ENCODE data around the gene STRA6. TPM values are rescaled to one million over a fixed set of nuclear protein-coding genes. Genes with fewer than 3 reads are reported as not detected.

Gene STRA6
- total RNA-seq, 8 experiments from 2014 or later, result 1.7 to 53.9 (median 14.3) TPM

GRCh38 chr15:74222240-74223119 is 19.9 kb upstream of the STRA6 start:
- in situ Hi-C loops (cut with MboI; ENCODE audit: low pct_unique_long_range_greater_than_20kb in 2 of 9, low sequenced_read_pairs in 9 of 9, unreplicated experiment in 9 of 9), result no loop called here
- ATAC-seq (replicated peaks in 6 of 8), result peak in 6 of 8 experiments; percentile 22 to 45 (median 38)
- Histone ChIP-seq H3K4me3 (no peak overlapping the region), H3K4me1 (replicated peaks in 1 of 2) (peaks cover 61 to 65% of the 10 kb centered on the region in 2 donors), H3K27ac (peak overlapping the region; percentile 89 to 94)
- 10 to 89% (median 27%) methylated on average over 1 to 10 of the region's 25 CpGs for WGBS, 10 experiments

GRCh38 chr15:74221399-74222239 is 19.0 kb upstream of the STRA6 start:
- Histone ChIP-seq H3K27ac (peak overlapping the region; percentile 89 to 94), H3K4me3 (no peak overlapping the region), H3K4me1 (replicated peaks in 1 of 2) (peaks cover 61 to 65% of the 10 kb centered on the region in 2 donors)
- in situ Hi-C loops (cut with MboI; ENCODE audit: low pct_unique_long_range_greater_than_20kb in 2 of 9, low sequenced_read_pairs in 9 of 9, unreplicated experiment in 9 of 9), result no loop called here
- 0 to 33% (median 20%) methylated on average over 1 to 2 of the region's 12 CpGs; no CpG with 5 or more reads in 5 of the 10 experiments for WGBS, 10 experiments
- ATAC-seq (replicated peaks in 6 of 8), result peak in 5 of 8 experiments; percentile 3 to 47 (median 17)

GRCh38 chr15:74220475-74221248 is 18.1 kb upstream of the STRA6 start:
- Histone ChIP-seq H3K4me1 (replicated peaks in 1 of 2) (peaks cover 66 to 70% of the 10 kb centered on the region in 2 donors), H3K4me3 (no peak overlapping the region), H3K27ac (peak overlapping the region; percentile 89 to 94)
- ATAC-seq (replicated peaks in 6 of 8), result peak in 2 of 8 experiments; percentile 5 to 17
- in situ Hi-C loops (cut with MboI; ENCODE audit: low pct_unique_long_range_greater_than_20kb in 2 of 9, low sequenced_read_pairs in 9 of 9, unreplicated experiment in 9 of 9), result no loop called here
- WGBS, 10 experiments, result 4 to 90% (median 20%) methylated on average over 2 to 7 of the region's 11 CpGs; no CpG with 5 or more reads in 3 of the 10 experiments

- H3K4me1 ChIP-seq (replicated peaks in 1 of 2), result peaks cover 67 to 70% of the 10 kb centered on the region in 2 donors
- in situ Hi-C loops (cut with MboI; ENCODE audit: low pct_unique_long_range_greater_than_20kb in 2 of 9, low sequenced_read_pairs in 9 of 9, unreplicated experiment in 9 of 9), result no loop called here
- 73 to 100% (median 80%) methylated on average over 1 to 7 of the region's 16 CpGs; no CpG with 5 or more reads in 5 of the 10 experiments for WGBS, 10 experiments
- no peak overlapping the region for H3K27ac ChIP-seq
- no peak for ATAC-seq (replicated peaks in 6 of 8)
- no peak overlapping the region for H3K4me3 ChIP-seq
These were observed 15.6 kb upstream of the STRA6 start for GRCh38 chr15:74217907-74218885.

GRCh38 chr15:74216949-74217348 is 14.4 kb upstream of the STRA6 start:
- WGBS, 10 experiments, result 0 to 100% (median 94%) methylated on average over 1 to 3 of the region's 3 CpGs; no CpG with 5 or more reads in 5 of the 10 experiments
- Histone ChIP-seq H3K4me3 (no peak overlapping the region), H3K4me1 (replicated peaks in 1 of 2) (peaks cover 61 to 66% of the 10 kb centered on the region in 2 donors), H3K27ac (no peak overlapping the region)
- in situ Hi-C loops (cut with MboI; ENCODE audit: low pct_unique_long_range_greater_than_20kb in 2 of 9, low sequenced_read_pairs in 9 of 9, unreplicated experiment in 9 of 9), result no loop called here
- no peak for ATAC-seq (replicated peaks in 6 of 8)

- Histone ChIP-seq H3K4me1 (replicated peaks in 1 of 2) (peaks cover 51 to 56% of the 10 kb centered on the region in 2 donors), H3K4me3 (no peak overlapping the region), H3K27ac (peak overlapping the region in 1 of 2 donors; percentile 61)
- WGBS, 10 experiments, result 63 to 87% (median 77%) methylated on average over 2 to 5 of the region's 8 CpGs; no CpG with 5 or more reads in 4 of the 10 experiments
- in situ Hi-C loops (cut with MboI; ENCODE audit: low pct_unique_long_range_greater_than_20kb in 2 of 9, low sequenced_read_pairs in 9 of 9, unreplicated experiment in 9 of 9), result no loop called here
- ATAC-seq (replicated peaks in 6 of 8), result no peak
These were observed 13.4 kb upstream of the STRA6 start for GRCh38 chr15:74215958-74216357.

- peak overlapping the region in 1 of 2 donors; percentile 70 for H3K27ac ChIP-seq
- H3K4me3 ChIP-seq, result no peak overlapping the region
- no peak for ATAC-seq (replicated peaks in 6 of 8)
- H3K4me1 ChIP-seq (replicated peaks in 1 of 2), result peaks cover 45 to 51% of the 10 kb centered on the region in 2 donors
- WGBS, 10 experiments, result 11 to 63% (median 34%) methylated on average over 1 to 5 of the region's 6 CpGs
- in situ Hi-C loops (cut with MboI; ENCODE audit: low pct_unique_long_range_greater_than_20kb in 2 of 9, low sequenced_read_pairs in 9 of 9, unreplicated experiment in 9 of 9), result no loop called here
These were observed 11.9 kb upstream of the STRA6 start for GRCh38 chr15:74214324-74215021.

GRCh38 chr15:74213858-74214284 is 11.3 kb upstream of the STRA6 start:
- Histone ChIP-seq H3K4me3 (no peak overlapping the region), H3K4me1 (replicated peaks in 1 of 2) (peaks cover 48 to 57% of the 10 kb centered on the region in 2 donors), H3K27ac (peak overlapping the region; percentile 3 to 70)
- ATAC-seq (replicated peaks in 6 of 8), result peak in 5 of 8 experiments; percentile 15 to 60 (median 58)
- in situ Hi-C loops (cut with MboI; ENCODE audit: low pct_unique_long_range_greater_than_20kb in 2 of 9, low sequenced_read_pairs in 9 of 9, unreplicated experiment in 9 of 9), result no loop called here
- WGBS, 10 experiments, result 33% methylated on average over 1 of the region's 7 CpGs; no CpG with 5 or more reads in 9 of the 10 experiments

- Histone ChIP-seq H3K4me3 (no peak overlapping the region), H3K27ac (no peak overlapping the region), H3K4me1 (replicated peaks in 1 of 2) (peaks cover 55 to 63% of the 10 kb centered on the region in 2 donors)
- 60 to 100% (median 71%) methylated on average over 3 to 9 of the region's 9 CpGs; no CpG with 5 or more reads in 3 of the 10 experiments for WGBS, 10 experiments
- in situ Hi-C loops (cut with MboI; ENCODE audit: low pct_unique_long_range_greater_than_20kb in 2 of 9, low sequenced_read_pairs in 9 of 9, unreplicated experiment in 9 of 9), result no loop called here
- ATAC-seq (replicated peaks in 6 of 8), result no peak
These were observed 9.9 kb upstream of the STRA6 start for GRCh38 chr15:74212494-74212893.

- H3K4me1 ChIP-seq (replicated peaks in 1 of 2), result peaks cover 55 to 63% of the 10 kb centered on the region in 2 donors
- H3K4me3 ChIP-seq, result no peak overlapping the region
- 86 to 100% (median 100%) methylated on average over 1 of the region's 1 CpG; no CpG with 5 or more reads in 4 of the 10 experiments for WGBS, 10 experiments
- in situ Hi-C loops (cut with MboI; ENCODE audit: low pct_unique_long_range_greater_than_20kb in 2 of 9, low sequenced_read_pairs in 9 of 9, unreplicated experiment in 9 of 9), result no loop called here
- H3K27ac ChIP-seq, result no peak overlapping the region
- no peak for ATAC-seq (replicated peaks in 6 of 8)
These were observed 9.1 kb upstream of the STRA6 start for GRCh38 chr15:74211656-74212055.

- Histone ChIP-seq H3K4me1 (replicated peaks in 1 of 2) (peaks cover 50 to 58% of the 10 kb centered on the region in 2 donors), H3K27ac (no peak overlapping the region), H3K4me3 (no peak overlapping the region)
- ATAC-seq (replicated peaks in 6 of 8), result no peak
- in situ Hi-C loops (cut with MboI; ENCODE audit: low pct_unique_long_range_greater_than_20kb in 2 of 9, low sequenced_read_pairs in 9 of 9, unreplicated experiment in 9 of 9), result no loop called here
These were observed 8.1 kb upstream of the STRA6 start for GRCh38 chr15:74210729-74211128.
